Spinal cord (tissue), 10 donors: Measurements from ENCODE around the gene ESYT3. TPM values are rescaled to one million over a fixed set of nuclear protein-coding genes. Genes with fewer than 3 reads are reported as not detected.
A peak's percentile ranks its signal among the peaks of the same experiment; 100 is the strongest.
"Not testable (repeated sequence)": the region's sequence is repeated elsewhere in the genome, so short reads cannot be mapped to it uniquely, and the experiment has no call there.

Source experiments
- DNase-seq, 6 donors: peaks; one replicate each; pipeline versions ENCODE4 v3.0.0 to v3.0.0-alpha.2; 2013 to 2015; ENCODE audit warnings: low spot score in 6 of 6, low read depth in 4 of 6
- H3K27ac ChIP-seq: one replicate; pipeline ENCODE4 v1.5.1; 2013; ENCODE audit warnings: low read depth, low read length, control low read depth
- H3K27me3 ChIP-seq: one replicate; pipeline ENCODE4 v1.6.1; 2013; ENCODE audit warnings: low read length; ENCODE audit not compliant: control insufficient read depth, insufficient read depth
- H3K36me3 ChIP-seq: one replicate; pipeline ENCODE4 v1.6.1; 2013; ENCODE audit warnings: low read length; ENCODE audit not compliant: control insufficient read depth, insufficient read depth
- H3K4me1 ChIP-seq: one replicate; pipeline ENCODE4 v1.6.1; 2013; ENCODE audit warnings: low read length; ENCODE audit not compliant: control insufficient read depth, insufficient read depth
- H3K4me3 ChIP-seq: one replicate; pipeline ENCODE4 v1.5.1; 2013; ENCODE audit warnings: low read depth, low read length, control low read depth
- H3K9me3 ChIP-seq: one replicate; pipeline ENCODE4 v1.6.1; 2013; ENCODE audit warnings: low read length; ENCODE audit not compliant: control insufficient read depth, insufficient read depth
- WGBS: methylation state at CpG from one replicate; pipeline ENCODE4 v1.1.5; 2013; ENCODE audit warnings: missing lambda C conversion rate; ENCODE audit not compliant: insufficient coverage; 5-methylcytosine and 5-hydroxymethylcytosine counted together
- polyA plus RNA-seq, 2 donors: library from polyadenylated mRNA; unstranded; fragments of 120-200 nt; gene quantifications; one replicate each; pipeline ENCODE4 v1.2.1, GENCODE V29; 2013; ENCODE audit not compliant: insufficient read length in 2 of 2
- total RNA-seq, 2 donors: library from RNA; depleted of rRNA in 1 of 2; stranded (reverse); fragments of 120-200 nt in 1 of 2; fragments of >200 nt in 1 of 2; gene quantifications; one replicate each; pipeline versions ENCODE4 v1.2.3 to v1.2.4, GENCODE V29; 2013 to 2014
- donor health status: healthy.

The ESYT3 gene
- total and polyA plus RNA-seq, 4 donors: 4.3 to 6.7 (median 5.7) TPM

GRCh38 chr3:138497021-138497420 lies 62.6 kb downstream of the ESYT3 start:
- Histone ChIP-seq H3K27ac (no peak overlapping the region), H3K36me3 (peaks cover 9% of the 10 kb centered on the region), H3K4me3 (no peak overlapping the region), H3K9me3 (no peaks in the 10 kb centered on the region), H3K27me3 (no peaks in the 10 kb centered on the region), H3K4me1 (no peaks in the 10 kb centered on the region)
- no peak for DNase-seq

- Histone ChIP-seq H3K27me3 (no peaks in the 10 kb centered on the region), H3K27ac (no peak overlapping the region), H3K4me3 (no peak overlapping the region), H3K36me3 (peaks cover 9% of the 10 kb centered on the region), H3K4me1 (no peaks in the 10 kb centered on the region), H3K9me3 (no peaks in the 10 kb centered on the region)
- no CpG with 5 or more reads among the region's 1 CpG for WGBS
- DNase-seq: no peak
Measured at GRCh38 chr3:138497851-138498250, 63.4 kb downstream of the ESYT3 start.

- no peak overlapping the region for H3K27ac ChIP-seq
- no peaks in the 10 kb centered on the region for H3K4me1 ChIP-seq
- no peak overlapping the region for H3K4me3 ChIP-seq
- no peak for DNase-seq
- peaks cover 6% of the 10 kb centered on the region for H3K36me3 ChIP-seq
- H3K9me3 ChIP-seq: no peaks in the 10 kb centered on the region
- H3K27me3 ChIP-seq: no peaks in the 10 kb centered on the region
Measured at GRCh38 chr3:138498991-138499390, 64.6 kb downstream of the ESYT3 start.

GRCh38 chr3:138507524-138507923 lies 73.1 kb downstream of the ESYT3 start:
- DNase-seq: no peak
- Histone ChIP-seq H3K4me3 (no peak overlapping the region), H3K36me3 (peaks cover 3% of the 10 kb centered on the region), H3K27ac (no peak overlapping the region), H3K27me3 (no peaks in the 10 kb centered on the region), H3K9me3 (no peaks in the 10 kb centered on the region), H3K4me1 (no peaks in the 10 kb centered on the region)
- no CpG with 5 or more reads among the region's 3 CpGs for WGBS

- no peaks in the 10 kb centered on the region for H3K27me3 ChIP-seq
- no peaks in the 10 kb centered on the region for H3K9me3 ChIP-seq
- H3K4me3 ChIP-seq: no peak overlapping the region
- H3K27ac ChIP-seq: no peak overlapping the region
- peaks cover 3% of the 10 kb centered on the region for H3K36me3 ChIP-seq
- no peaks in the 10 kb centered on the region for H3K4me1 ChIP-seq
- DNase-seq: no peak
- WGBS: no CpG with 5 or more reads among the region's 2 CpGs
Measured at GRCh38 chr3:138509586-138509985, 75.2 kb downstream of the ESYT3 start.

- peak in 2 of 6 donors; percentile 7 to 63 for DNase-seq
- H3K27ac ChIP-seq: no peak overlapping the region
- H3K4me3 ChIP-seq: no peak overlapping the region
- H3K9me3 ChIP-seq: no peaks in the 10 kb centered on the region
- no peaks in the 10 kb centered on the region for H3K4me1 ChIP-seq
- H3K36me3 ChIP-seq: no peaks in the 10 kb centered on the region
- H3K27me3 ChIP-seq: no peaks in the 10 kb centered on the region
Measured at GRCh38 chr3:138511945-138512344, 77.5 kb downstream of the ESYT3 start.

- Histone ChIP-seq H3K9me3 (no peaks in the 10 kb centered on the region), H3K4me1 (no peaks in the 10 kb centered on the region), H3K27me3 (no peaks in the 10 kb centered on the region), H3K36me3 (peaks cover 5% of the 10 kb centered on the region), H3K27ac (no peak overlapping the region), H3K4me3 (no peak overlapping the region)
- DNase-seq: no peak
- 86% methylated on average over 2 of the region's 2 CpGs for WGBS
Measured at GRCh38 chr3:138513090-138513843, 78.9 kb downstream of the ESYT3 start.

GRCh38 chr3:138521445-138521844 lies 87.0 kb downstream of the ESYT3 start:
- H3K27ac ChIP-seq, H3K9me3 ChIP-seq, DNase-seq, H3K4me3 ChIP-seq, H3K27me3 ChIP-seq, H3K4me1 ChIP-seq: not testable (repeated sequence)
- WGBS: 99% methylated on average over 20 of the region's 23 CpGs
- peaks cover 15% of the 10 kb centered on the region for H3K36me3 ChIP-seq

Other genes with a start within 250 kb of the ESYT3 start
- gene ARMC8, start 247.3 kb upstream of the ESYT3 start, total RNA-seq: 10 to 100 TPM; 55.0 to 84.3 TPM
- 10 to 100 TPM; 48.4 to 55.4 TPM for gene ARMC8, start 247.3 kb upstream of the ESYT3 start, polyA plus RNA-seq
- gene NME9, start 104.8 kb upstream of the ESYT3 start, total RNA-seq: 1 to 10 TPM; 5.6 to 7.6 TPM
- 1 to 10 TPM; 9.0 to 9.6 TPM for gene NME9, start 104.8 kb upstream of the ESYT3 start, polyA plus RNA-seq
- gene MRAS, start 86.0 kb upstream of the ESYT3 start, total RNA-seq: 10 to 100 TPM; 55.0 to 81.9 TPM
- gene MRAS, start 86.0 kb upstream of the ESYT3 start, polyA plus RNA-seq: 10 to 100 TPM; 81.4 to 83.9 TPM
- 10 to 100 TPM; 43.3 to 50.9 TPM for gene CEP70, start 159.6 kb downstream of the ESYT3 start, total RNA-seq
- 10 to 100 TPM; 29.7 to 35.8 TPM for gene CEP70, start 159.6 kb downstream of the ESYT3 start, polyA plus RNA-seq
- gene FAIM, start 174.2 kb downstream of the ESYT3 start, total RNA-seq: 10 to 100 TPM; 17.4 to 26.8 TPM
- 10 to 100 TPM; 39.5 to 42.1 TPM for gene FAIM, start 174.2 kb downstream of the ESYT3 start, polyA plus RNA-seq